Measurements from ENCODE around the gene SEL1L3. TPM values are rescaled to one million over a fixed set of nuclear protein-coding genes. Genes with fewer than 3 reads are reported as not detected.

Gene SEL1L3
- total and polyA plus RNA-seq, 2 of the 13 experiments (the other 11 are each of a cell fraction or from before 2014, with no cell fraction given) = 0.28 to 1.1 TPM

DNA sequence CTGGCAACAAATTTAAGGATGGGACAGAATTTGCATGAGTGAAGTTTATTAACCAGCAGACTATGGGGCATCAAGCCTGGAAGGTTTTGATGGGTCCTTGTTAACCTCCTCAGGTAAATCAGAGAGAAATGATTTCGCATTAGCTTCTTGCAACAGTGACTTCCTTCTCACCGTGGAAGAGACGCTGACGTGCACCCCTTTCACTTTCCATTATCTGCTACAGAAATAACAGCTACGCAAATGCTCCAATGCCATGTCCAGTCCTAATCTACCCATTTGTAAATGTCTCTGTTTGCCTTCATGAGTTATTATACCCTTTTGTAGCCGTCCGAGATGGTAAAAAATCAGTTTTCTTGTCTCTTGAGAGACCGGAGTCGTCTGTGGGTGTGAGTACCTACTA is 106.9 kb downstream of the SEL1L3 start:
- no peak for ATAC-seq
- Histone ChIP-seq H3K4me2 (ENCODE audit: low read depth, low read length) (no peak overlapping the region), H3K9me3 (ENCODE audit: low read length) (no peaks in the 10 kb centered on the region), H3K27me3 (ENCODE audit: control insufficient read depth in 1 of 2, insufficient read depth in 2 of 2, low read length in 2 of 2) (no peaks in the 10 kb centered on the region), H3K36me3 (replicated peaks in 1 of 2; ENCODE audit: control insufficient read depth in 1 of 2, insufficient read depth in 2 of 2, low read length in 2 of 2) (no peaks in the 10 kb centered on the region), H3K9ac (ENCODE audit: insufficient read depth, low read depth, low read length) (no peak overlapping the region), H3K27ac (ENCODE audit: extremely low read length, insufficient read depth, low read length) (no peak overlapping the region), H3K4me3 (replicated peaks in 1 of 3; ENCODE audit: insufficient read depth in 1 of 3, low read depth in 2 of 3, low read length in 3 of 3) (no peak overlapping the region), H2AFZ (ENCODE audit: low read length) (no peak overlapping the region), H3K79me2 (ENCODE audit: insufficient read depth, low read length) (no peaks in the 10 kb centered on the region), H4K20me1 (ENCODE audit: insufficient read depth, low read length) (no peaks in the 10 kb centered on the region), H3K4me1 (ENCODE audit: insufficient read depth, low read length) (peaks cover 12% of the 10 kb centered on the region)
- DNase-seq (ENCODE audit: low spot score) = no peak
- ChIA-PET CTCF (ENCODE audit: low intra/inter-chr PET ratio, low total read pairs) (no interaction called here), POLR2A (no interaction called here)
- intact Hi-C loops (cut with micrococcal nuclease; ENCODE audit: unreplicated experiment) = no loop called here
- in situ Hi-C loops (cut with HindIII; ENCODE audit: extremely low pct_ligation_motif_present, low pct_unique_long_range_greater_than_20kb) = loop anchor here (25.0 kb wide), 1 partner anchor 219 kb away; no protein-coding TSS in a partner anchor
- no TSS peak for BruUV-seq (replicated peaks)
- no peak for FAIRE-seq
- WGBS (ENCODE audit: low lambda C conversion rate) = 86% methylated on average over 9 of the region's 9 CpGs
- no peak for TF ChIP-seq BRF2 (CRISPR knock-in tag; IDR thresholded peaks at IDR 0.05)
- TF ChIP-seq FOXO1 (CRISPR knock-in tag; IDR thresholded peaks at IDR 0.05) = no peak
- no peak for TF ChIP-seq PREB (CRISPR knock-in tag; IDR thresholded peaks at IDR 0.05)
- no peak for TF ChIP-seq ZFP62 (CRISPR knock-in tag; IDR thresholded peaks at IDR 0.05)
- no peak for TF ChIP-seq ZNF709 (CRISPR knock-in tag; IDR thresholded peaks at IDR 0.05)
- TF ChIP-seq SNAPC2 (CRISPR knock-in tag; IDR thresholded peaks at IDR 0.05) = no peak

GRCh38 chr4:25753239-25753638 is 109.5 kb downstream of the SEL1L3 start:
- in situ Hi-C loops (cut with HindIII; ENCODE audit: extremely low pct_ligation_motif_present, low pct_unique_long_range_greater_than_20kb) (loop anchor here (25.0 kb wide), 1 partner anchor 216 kb away; no protein-coding TSS in a partner anchor), intact Hi-C loops (cut with micrococcal nuclease; ENCODE audit: unreplicated experiment) (no loop called here)
- DNase-seq (ENCODE audit: low spot score) = no peak
- CTCF ChIA-PET (ENCODE audit: low intra/inter-chr PET ratio, low total read pairs) = no interaction called here
- WGBS (ENCODE audit: low lambda C conversion rate) = 92% methylated on average over 5 of the region's 5 CpGs
- no TSS peak for BruUV-seq (replicated peaks)
- no peak for FAIRE-seq
- H3K9ac ChIP-seq (ENCODE audit: insufficient read depth, low read depth, low read length) = no peak overlapping the region
- no peaks in the 10 kb centered on the region; a peak in 1 of 5 replicates for H3K27me3 ChIP-seq (ENCODE audit: control insufficient read depth in 1 of 2, insufficient read depth in 2 of 2, low read length in 2 of 2)
- H3K36me3 ChIP-seq (replicated peaks in 1 of 2; ENCODE audit: control insufficient read depth in 1 of 2, insufficient read depth in 2 of 2, low read length in 2 of 2) = no peaks in the 10 kb centered on the region
- no peaks in the 10 kb centered on the region for H3K79me2 ChIP-seq (ENCODE audit: insufficient read depth, low read length)
- H3K9me3 ChIP-seq (ENCODE audit: low read length) = no peaks in the 10 kb centered on the region
- no peak for ATAC-seq
- no peak overlapping the region for H3K4me2 ChIP-seq (ENCODE audit: low read depth, low read length)
- POLR2A ChIA-PET = no interaction called here
- peaks cover 12% of the 10 kb centered on the region for H3K4me1 ChIP-seq (ENCODE audit: insufficient read depth, low read length)
- H3K27ac ChIP-seq (ENCODE audit: extremely low read length, insufficient read depth, low read length) = no peak overlapping the region
- no peak overlapping the region for H3K4me3 ChIP-seq (replicated peaks in 1 of 3; ENCODE audit: insufficient read depth in 1 of 3, low read depth in 2 of 3, low read length in 3 of 3)
- no peaks in the 10 kb centered on the region for H4K20me1 ChIP-seq (ENCODE audit: insufficient read depth, low read length)
- no peak overlapping the region for H2AFZ ChIP-seq (ENCODE audit: low read length)
- TF ChIP-seq, protein P1, sequence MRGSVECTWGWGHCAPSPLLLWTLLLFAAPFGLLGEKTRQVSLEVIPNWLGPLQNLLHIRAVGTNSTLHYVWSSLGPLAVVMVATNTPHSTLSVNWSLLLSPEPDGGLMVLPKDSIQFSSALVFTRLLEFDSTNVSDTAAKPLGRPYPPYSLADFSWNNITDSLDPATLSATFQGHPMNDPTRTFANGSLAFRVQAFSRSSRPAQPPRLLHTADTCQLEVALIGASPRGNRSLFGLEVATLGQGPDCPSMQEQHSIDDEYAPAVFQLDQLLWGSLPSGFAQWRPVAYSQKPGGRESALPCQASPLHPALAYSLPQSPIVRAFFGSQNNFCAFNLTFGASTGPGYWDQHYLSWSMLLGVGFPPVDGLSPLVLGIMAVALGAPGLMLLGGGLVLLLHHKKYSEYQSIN (CRISPR knock-in tag; IDR thresholded peaks at IDR 0.05; ENCODE audit: borderline replicate concordance) = no peak
- TF ChIP-seq ZNF850 (CRISPR knock-in tag; conservative IDR thresholded peaks at IDR 0.05) (no peak), ARNT2 (CRISPR knock-in tag; IDR thresholded peaks at IDR 0.05; ENCODE audit: low read depth) (no peak), MNT (IDR thresholded peaks at IDR 0.05) (no peak), ELF1 (CRISPR knock-in tag; IDR thresholded peaks at IDR 0.05) (no peak), ZNF282 (IDR thresholded peaks at IDR 0.05; ENCODE audit: partially characterized antibody) (no peak), FOXK1 (CRISPR knock-in tag; IDR thresholded peaks at IDR 0.05; ENCODE audit: borderline replicate concordance, low read depth) (no peak)
- TF ChIP-seq, protein P2, sequence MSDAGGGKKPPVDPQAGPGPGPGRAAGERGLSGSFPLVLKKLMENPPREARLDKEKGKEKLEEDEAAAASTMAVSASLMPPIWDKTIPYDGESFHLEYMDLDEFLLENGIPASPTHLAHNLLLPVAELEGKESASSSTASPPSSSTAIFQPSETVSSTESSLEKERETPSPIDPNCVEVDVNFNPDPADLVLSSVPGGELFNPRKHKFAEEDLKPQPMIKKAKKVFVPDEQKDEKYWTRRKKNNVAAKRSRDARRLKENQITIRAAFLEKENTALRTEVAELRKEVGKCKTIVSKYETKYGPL (CRISPR knock-in tag; IDR thresholded peaks at IDR 0.05) = no peak

All from HepG2 (cell line).